H9 (cell line): ENCODE data around the gene SNAI3. TPM values are rescaled to one million over a fixed set of nuclear protein-coding genes. Genes with fewer than 3 reads are reported as not detected.

ENCODE experiments used
- DNase-seq: peaks from one replicate; pipeline ENCODE4 v3.0.0-alpha.2; 2017
- H2AFZ ChIP-seq: one replicate; pipeline ENCODE4 v1.6.1; 2013; ENCODE audit warnings: mild to moderate bottlenecking, low read length, control low read depth, moderate library complexity
- H2AK5ac ChIP-seq: 2 replicates; pipeline ENCODE4 v1.6.1; 2013; ENCODE audit warnings: low read length, control low read depth, mixed read lengths; ENCODE audit not compliant: insufficient read length
- H2BK120ac ChIP-seq: one replicate; pipeline ENCODE4 v1.6.1; 2013; ENCODE audit warnings: low read depth, mild to moderate bottlenecking, low read length, control low read depth, inconsistent platforms; ENCODE audit not compliant: poor library complexity, severe bottlenecking
- H2BK12ac ChIP-seq: 2 replicates; pipeline ENCODE4 v1.6.1; 2013; ENCODE audit warnings: low read length, control low read depth, mixed read lengths, low read depth; ENCODE audit not compliant: insufficient read length
- H2BK15ac ChIP-seq: 2 replicates; pipeline ENCODE4 v1.6.1; 2013; ENCODE audit warnings: low read depth, low read length, control low read depth
- H2BK20ac ChIP-seq: one replicate; pipeline ENCODE4 v1.6.1; 2013; ENCODE audit warnings: low read depth, mild to moderate bottlenecking, low read length, control low read depth, inconsistent platforms; ENCODE audit not compliant: poor library complexity, severe bottlenecking
- H2BK5ac ChIP-seq: 2 replicates; pipeline ENCODE4 v1.6.1; 2013; ENCODE audit warnings: low read length, control low read depth, mixed read lengths; ENCODE audit not compliant: insufficient read length
- H3K14ac ChIP-seq: 2 replicates; pipeline ENCODE4 v1.6.1; 2013; ENCODE audit warnings: low read length, control low read depth; ENCODE audit not compliant: insufficient read depth
- H3K18ac ChIP-seq: 2 replicates; pipeline ENCODE4 v1.6.1; 2013; ENCODE audit warnings: low read depth, mild to moderate bottlenecking, mixed read lengths, low read length, control low read depth; ENCODE audit not compliant: insufficient read length
- H3K23ac ChIP-seq: 2 replicates; pipeline ENCODE4 v1.6.1; 2013; ENCODE audit warnings: low read length, control low read depth, mixed read lengths, low read depth; ENCODE audit not compliant: insufficient read length
- H3K23me2 ChIP-seq: 2 replicates; pipeline ENCODE4 v1.6.1; 2013; ENCODE audit warnings: low read depth, mild to moderate bottlenecking, mixed read lengths, low read length, control low read depth; ENCODE audit not compliant: insufficient read length, poor library complexity, severe bottlenecking
- H3K27ac ChIP-seq: 2 replicates; pipeline ENCODE4 v1.5.1; 2013; ENCODE audit warnings: low read length, control low read depth, mixed read lengths, low read depth; ENCODE audit not compliant: insufficient read length
- H3K27me3 ChIP-seq: 2 replicates; pipeline ENCODE4 v1.6.1; 2013; ENCODE audit warnings: low read length, control low read depth, inconsistent platforms; ENCODE audit not compliant: insufficient read depth
- H3K4ac ChIP-seq: 2 replicates; pipeline ENCODE4 v1.6.1; 2013; ENCODE audit warnings: low read depth, mild to moderate bottlenecking, control low read depth, inconsistent platforms, low read length, moderate library complexity
- H3K4me1 ChIP-seq: 2 replicates; pipeline ENCODE4 v1.6.1; 2013; ENCODE audit warnings: low read length, control low read depth, inconsistent platforms; ENCODE audit not compliant: insufficient read depth
- H3K4me2 ChIP-seq: 2 replicates; pipeline ENCODE4 v1.6.1; 2013; ENCODE audit warnings: low read length, control low read depth, mixed read lengths; ENCODE audit not compliant: insufficient read length, insufficient read depth
- H3K56ac ChIP-seq: 2 replicates; pipeline ENCODE4 v1.6.1; 2013; ENCODE audit warnings: low read depth, mild to moderate bottlenecking, mixed read lengths, low read length, control low read depth; ENCODE audit not compliant: insufficient read length
- H3K79me1 ChIP-seq: 2 replicates; pipeline ENCODE4 v1.6.1; 2013; ENCODE audit warnings: low read depth, mild to moderate bottlenecking, moderate library complexity, low read length, control low read depth, inconsistent platforms; ENCODE audit not compliant: insufficient read depth, poor library complexity, severe bottlenecking
- H3K79me2 ChIP-seq: 2 replicates; pipeline ENCODE4 v1.6.1; 2013; ENCODE audit warnings: low read length, control low read depth, inconsistent platforms; ENCODE audit not compliant: insufficient read depth
- H3K9ac ChIP-seq: 2 replicates; pipeline ENCODE4 v1.6.1; 2013; ENCODE audit warnings: low read length, control low read depth, mixed read lengths; ENCODE audit not compliant: insufficient read length; ENCODE audit errors: extremely low read depth
- H3K9me3 ChIP-seq: one replicate; pipeline ENCODE4 v1.6.1; 2013; ENCODE audit warnings: low read depth, low read length, inconsistent platforms; ENCODE audit not compliant: control insufficient read depth
- H3T11ph ChIP-seq: one replicate; pipeline ENCODE4 v1.6.1; 2013; ENCODE audit warnings: mild to moderate bottlenecking, low read length, control low read depth, inconsistent platforms
- H4K20me1 ChIP-seq: one replicate; pipeline ENCODE4 v1.6.1; 2013; ENCODE audit not compliant: control insufficient read depth, insufficient read length, insufficient read depth
- H4K5ac ChIP-seq: 2 replicates; pipeline ENCODE4 v1.6.1; 2013; ENCODE audit warnings: low read depth, mild to moderate bottlenecking, mixed read lengths, low read length, control low read depth; ENCODE audit not compliant: insufficient read length
- H4K8ac ChIP-seq: replicated peaks from 2 replicates; pipeline ENCODE4 v1.6.1; 2013; ENCODE audit warnings: low read length, control low read depth, mixed read lengths, low read depth; ENCODE audit not compliant: insufficient read length
- H4K91ac ChIP-seq: 2 replicates; pipeline ENCODE4 v1.6.1; 2013; ENCODE audit warnings: low read depth, mild to moderate bottlenecking, moderate library complexity, mixed read lengths, low read length, control low read depth; ENCODE audit not compliant: insufficient read length
- H3K27ac Mint-ChIP-seq, 3 experiments: 2 replicates in 2 of 3; 3 replicates in 1 of 3; pipeline ENCODE4 v1.8.0; 2020 to 2021; ENCODE audit warnings: mixed read lengths in 3 of 3, mild to moderate bottlenecking in 1 of 3, moderate library complexity in 1 of 3
- H3K27me3 Mint-ChIP-seq: 2 replicates; pipeline ENCODE4 v1.8.0; 2021; ENCODE audit warnings: low read depth, mild to moderate bottlenecking, moderate library complexity, mixed read lengths
- H3K36me3 Mint-ChIP-seq, 3 experiments: 2 replicates in 2 of 3; 3 replicates in 1 of 3; pipeline ENCODE4 v1.8.0; 2020 to 2021; ENCODE audit warnings: low read depth in 3 of 3, mixed read lengths in 3 of 3; ENCODE audit not compliant: insufficient read depth in 1 of 3
- H3K4me1 Mint-ChIP-seq, 2 experiments: 2 replicates each; pipeline ENCODE4 v1.8.0; 2020; ENCODE audit warnings: mixed read lengths in 2 of 2
- H3K4me3 Mint-ChIP-seq, 2 experiments: 2 replicates in 1 of 2; 3 replicates in 1 of 2; pipeline ENCODE4 v1.8.0; 2020 to 2021; ENCODE audit warnings: mild to moderate bottlenecking in 2 of 2, mixed read lengths in 2 of 2, moderate library complexity in 1 of 2
- H3K9me3 Mint-ChIP-seq, 2 experiments: 2 replicates in 1 of 2; 3 replicates in 1 of 2; pipeline ENCODE4 v1.8.0; 2020; ENCODE audit warnings: mild to moderate bottlenecking in 2 of 2, mixed read lengths in 2 of 2, moderate library complexity in 1 of 2
- WGBS: extraction: QIAGEN DNeasy Blood & Tissue Kit; methylation state at CpG from one replicate; pipeline ENCODE4 v1.1.7; 2013; ENCODE audit warnings: missing lambda C conversion rate, low lambda C conversion rate, mixed read lengths; ENCODE audit not compliant: insufficient read length; ENCODE audit errors: extremely low coverage; 5-methylcytosine and 5-hydroxymethylcytosine counted together
- total RNA-seq: library from RNA; stranded (reverse); gene quantifications from 2 replicates; pipeline ENCODE4 v1.2.1, GENCODE V29; 2021
- TF ChIP-seq, protein P1 (sequence below): fragments of 200-600 bp; sonication (generic); conservative IDR thresholded peaks from 3 replicates; pipeline ENCODE4 v1.8.0; 2021; ENCODE audit warnings: antibody characterized with exemption, mild to moderate bottlenecking

The SNAI3 gene
- total RNA-seq, 1 experiment from 2014 or later: 3.2 TPM

DNA sequence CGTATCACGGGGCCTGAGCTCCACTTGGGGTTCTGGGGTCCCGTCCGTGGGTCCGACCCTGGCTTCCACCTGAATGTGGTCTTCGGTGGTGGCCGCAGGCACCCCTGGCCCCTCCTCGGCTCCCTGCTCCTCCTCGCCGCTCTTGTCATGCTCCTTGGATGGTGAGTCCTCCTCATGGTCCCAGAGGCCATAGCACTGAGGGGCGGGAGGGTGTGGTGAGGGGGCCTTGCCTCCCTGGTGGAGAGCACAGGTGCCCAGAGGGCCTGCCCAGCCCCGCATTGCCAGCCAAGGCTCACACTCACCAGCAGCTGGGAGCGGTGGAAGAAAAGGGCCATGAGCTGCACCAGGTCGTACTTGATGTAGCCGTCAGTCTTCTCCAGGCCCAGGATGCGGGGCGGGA, 34.9 kb upstream of the SNAI3 start:
- no peaks in the 10 kb centered on the region for H3K79me2 ChIP-seq
- no peaks in the 10 kb centered on the region for H3K9me3 ChIP-seq
- H3T11ph ChIP-seq: no peak overlapping the region
- TF ChIP-seq, protein P1, sequence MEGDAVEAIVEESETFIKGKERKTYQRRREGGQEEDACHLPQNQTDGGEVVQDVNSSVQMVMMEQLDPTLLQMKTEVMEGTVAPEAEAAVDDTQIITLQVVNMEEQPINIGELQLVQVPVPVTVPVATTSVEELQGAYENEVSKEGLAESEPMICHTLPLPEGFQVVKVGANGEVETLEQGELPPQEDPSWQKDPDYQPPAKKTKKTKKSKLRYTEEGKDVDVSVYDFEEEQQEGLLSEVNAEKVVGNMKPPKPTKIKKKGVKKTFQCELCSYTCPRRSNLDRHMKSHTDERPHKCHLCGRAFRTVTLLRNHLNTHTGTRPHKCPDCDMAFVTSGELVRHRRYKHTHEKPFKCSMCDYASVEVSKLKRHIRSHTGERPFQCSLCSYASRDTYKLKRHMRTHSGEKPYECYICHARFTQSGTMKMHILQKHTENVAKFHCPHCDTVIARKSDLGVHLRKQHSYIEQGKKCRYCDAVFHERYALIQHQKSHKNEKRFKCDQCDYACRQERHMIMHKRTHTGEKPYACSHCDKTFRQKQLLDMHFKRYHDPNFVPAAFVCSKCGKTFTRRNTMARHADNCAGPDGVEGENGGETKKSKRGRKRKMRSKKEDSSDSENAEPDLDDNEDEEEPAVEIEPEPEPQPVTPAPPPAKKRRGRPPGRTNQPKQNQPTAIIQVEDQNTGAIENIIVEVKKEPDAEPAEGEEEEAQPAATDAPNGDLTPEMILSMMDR: no peak
- no peaks in the 10 kb centered on the region for H3K23me2 ChIP-seq
- no peak overlapping the region for H3K23ac ChIP-seq
- Mint-ChIP-seq H3K36me3 (peaks cover 12 to 43% (median 41%) of the 10 kb centered on the region in 3 experiments; a peak in 6 of 7 replicates), H3K4me3 (no peak overlapping the region), H3K9me3 (no peaks in the 10 kb centered on the region), H3K4me1 (no peaks in the 10 kb centered on the region), H3K27me3 (no peaks in the 10 kb centered on the region), H3K27ac (no peak overlapping the region)
- H3K79me1 ChIP-seq: no peaks in the 10 kb centered on the region
- no peak overlapping the region for H2BK120ac ChIP-seq
- no peak overlapping the region for H3K18ac ChIP-seq
- no peak overlapping the region for H3K56ac ChIP-seq
- H3K27me3 ChIP-seq: no peaks in the 10 kb centered on the region
- H4K8ac ChIP-seq: no peak overlapping the region
- no peak overlapping the region for H2BK12ac ChIP-seq
- H4K5ac ChIP-seq: no peak overlapping the region
- no peak overlapping the region for H4K91ac ChIP-seq
- H3K27ac ChIP-seq: no peak overlapping the region
- WGBS: no CpG with 5 or more reads among the region's 17 CpGs
- no peak overlapping the region for H2AFZ ChIP-seq
- no peak overlapping the region for H2BK5ac ChIP-seq
- DNase-seq: no peak
- no peak overlapping the region for H3K14ac ChIP-seq
- H2AK5ac ChIP-seq: no peak overlapping the region
- H2BK15ac ChIP-seq: no peak overlapping the region
- no peaks in the 10 kb centered on the region for H4K20me1 ChIP-seq
- H3K4ac ChIP-seq: no peak overlapping the region
- H3K4me1 ChIP-seq: no peaks in the 10 kb centered on the region
- H3K9ac ChIP-seq: no peak overlapping the region
- no peak overlapping the region for H2BK20ac ChIP-seq
- no peak overlapping the region for H3K4me2 ChIP-seq
